Measurements from ENCODE around the gene KRT80.

KRT80 gene

GRCh38 chr12:52198454-52199215, 6.8 kb upstream of the KRT80 start:
- no peak for DNase-seq (ENCODE audit: low read depth)

GRCh38 chr12:52197371-52198231, 5.8 kb upstream of the KRT80 start:
- no peak for DNase-seq (ENCODE audit: low read depth)

- DNase-seq (ENCODE audit: low read depth) = no peak
Measured at GRCh38 chr12:52195065-52195730, 3.4 kb upstream of the KRT80 start.

GRCh38 chr12:52193991-52194390, 2.2 kb upstream of the KRT80 start:
- DNase-seq (ENCODE audit: low read depth) = no peak

GRCh38 chr12:52193532-52193931, 1.7 kb upstream of the KRT80 start:
- DNase-seq (ENCODE audit: low read depth) = no peak

- DNase-seq (ENCODE audit: low read depth) = no peak
Measured at GRCh38 chr12:52190860-52191729, 719 bp downstream of the KRT80 start.

GRCh38 chr12:52189376-52190174, 2.2 kb downstream of the KRT80 start:
- no peak for DNase-seq (ENCODE audit: low read depth)

GRCh38 chr12:52188658-52189057, 3.2 kb downstream of the KRT80 start:
- no peak for DNase-seq (ENCODE audit: low read depth)

- no peak for DNase-seq (ENCODE audit: low read depth)
Measured at GRCh38 chr12:52187640-52188039, 4.2 kb downstream of the KRT80 start.

GRCh38 chr12:52187206-52187605, 4.6 kb downstream of the KRT80 start:
- no peak for DNase-seq (ENCODE audit: low read depth)

GRCh38 chr12:52186118-52186840, 5.5 kb downstream of the KRT80 start:
- no peak for DNase-seq (ENCODE audit: low read depth)

GRCh38 chr12:52185400-52185967, 6.3 kb downstream of the KRT80 start:
- no peak for DNase-seq (ENCODE audit: low read depth)

GRCh38 chr12:52184813-52185212, 7.0 kb downstream of the KRT80 start:
- no peak for DNase-seq (ENCODE audit: low read depth)

GRCh38 chr12:52183971-52184370, 7.8 kb downstream of the KRT80 start:
- DNase-seq (ENCODE audit: low read depth) = no peak

GRCh38 chr12:52183544-52183910, 8.3 kb downstream of the KRT80 start:
- DNase-seq (ENCODE audit: low read depth) = no peak

GRCh38 chr12:52182898-52183543, 8.8 kb downstream of the KRT80 start:
- no peak for DNase-seq (ENCODE audit: low read depth)

- DNase-seq (ENCODE audit: low read depth) = no peak
Measured at GRCh38 chr12:52182384-52182783, 9.4 kb downstream of the KRT80 start.

- DNase-seq (ENCODE audit: low read depth) = no peak
Measured at GRCh38 chr12:52181746-52182145, 10.1 kb downstream of the KRT80 start.

GRCh38 chr12:52180971-52181628, 10.7 kb downstream of the KRT80 start:
- DNase-seq (ENCODE audit: low read depth) = no peak

All from stimulated activated CD8-positive, alpha-beta memory T cell treated with anti-CD3 and anti-CD28 coated beads, Interleukin-7, amount 100 ng/mL, for 24 hours (primary cell).